Retinal pigment epithelial cell (primary cell): ENCODE measurements around the gene BOLL.

ENCODE experiments used
- DNase-seq: peaks from one replicate; pipeline ENCODE4 v3.0.0-alpha.2; 2010; ENCODE audit warnings: low read depth
- H3K4me3 ChIP-seq: 2 replicates; pipeline ENCODE4 v1.5.1; 2011; ENCODE audit warnings: mild to moderate bottlenecking, low read length, control low read depth, moderate library complexity
- TF ChIP-seq, protein P1 (sequence below): conservative IDR thresholded peaks from 2 replicates; pipeline ENCODE4 v1.5.1; 2011; ENCODE audit warnings: low read depth, low read length, control low read depth, inconsistent platforms

BOLL gene

DNA sequence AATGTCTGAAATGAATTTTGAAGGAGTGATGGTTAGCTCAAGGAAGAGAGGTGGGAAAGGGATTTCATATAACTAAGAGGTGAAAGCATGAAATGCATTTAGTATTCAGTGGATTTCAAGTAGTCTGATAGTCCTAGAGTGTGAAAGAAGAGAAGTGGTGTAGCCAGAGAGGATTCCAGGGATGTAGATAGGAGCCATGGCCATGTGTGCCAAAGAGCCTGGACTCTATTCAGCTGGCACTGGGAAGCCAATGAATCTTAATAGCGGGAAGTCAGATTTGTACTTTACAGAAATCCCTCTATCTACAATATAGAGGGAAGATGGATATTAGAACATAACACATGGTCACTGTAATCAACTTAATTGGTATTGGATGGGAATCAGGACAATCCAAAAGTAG lies 8.3 kb upstream of the BOLL start:
- TF ChIP-seq, protein P1, sequence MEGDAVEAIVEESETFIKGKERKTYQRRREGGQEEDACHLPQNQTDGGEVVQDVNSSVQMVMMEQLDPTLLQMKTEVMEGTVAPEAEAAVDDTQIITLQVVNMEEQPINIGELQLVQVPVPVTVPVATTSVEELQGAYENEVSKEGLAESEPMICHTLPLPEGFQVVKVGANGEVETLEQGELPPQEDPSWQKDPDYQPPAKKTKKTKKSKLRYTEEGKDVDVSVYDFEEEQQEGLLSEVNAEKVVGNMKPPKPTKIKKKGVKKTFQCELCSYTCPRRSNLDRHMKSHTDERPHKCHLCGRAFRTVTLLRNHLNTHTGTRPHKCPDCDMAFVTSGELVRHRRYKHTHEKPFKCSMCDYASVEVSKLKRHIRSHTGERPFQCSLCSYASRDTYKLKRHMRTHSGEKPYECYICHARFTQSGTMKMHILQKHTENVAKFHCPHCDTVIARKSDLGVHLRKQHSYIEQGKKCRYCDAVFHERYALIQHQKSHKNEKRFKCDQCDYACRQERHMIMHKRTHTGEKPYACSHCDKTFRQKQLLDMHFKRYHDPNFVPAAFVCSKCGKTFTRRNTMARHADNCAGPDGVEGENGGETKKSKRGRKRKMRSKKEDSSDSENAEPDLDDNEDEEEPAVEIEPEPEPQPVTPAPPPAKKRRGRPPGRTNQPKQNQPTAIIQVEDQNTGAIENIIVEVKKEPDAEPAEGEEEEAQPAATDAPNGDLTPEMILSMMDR: no peak
- DNase-seq: no peak
- no peak overlapping the region for H3K4me3 ChIP-seq

DNA sequence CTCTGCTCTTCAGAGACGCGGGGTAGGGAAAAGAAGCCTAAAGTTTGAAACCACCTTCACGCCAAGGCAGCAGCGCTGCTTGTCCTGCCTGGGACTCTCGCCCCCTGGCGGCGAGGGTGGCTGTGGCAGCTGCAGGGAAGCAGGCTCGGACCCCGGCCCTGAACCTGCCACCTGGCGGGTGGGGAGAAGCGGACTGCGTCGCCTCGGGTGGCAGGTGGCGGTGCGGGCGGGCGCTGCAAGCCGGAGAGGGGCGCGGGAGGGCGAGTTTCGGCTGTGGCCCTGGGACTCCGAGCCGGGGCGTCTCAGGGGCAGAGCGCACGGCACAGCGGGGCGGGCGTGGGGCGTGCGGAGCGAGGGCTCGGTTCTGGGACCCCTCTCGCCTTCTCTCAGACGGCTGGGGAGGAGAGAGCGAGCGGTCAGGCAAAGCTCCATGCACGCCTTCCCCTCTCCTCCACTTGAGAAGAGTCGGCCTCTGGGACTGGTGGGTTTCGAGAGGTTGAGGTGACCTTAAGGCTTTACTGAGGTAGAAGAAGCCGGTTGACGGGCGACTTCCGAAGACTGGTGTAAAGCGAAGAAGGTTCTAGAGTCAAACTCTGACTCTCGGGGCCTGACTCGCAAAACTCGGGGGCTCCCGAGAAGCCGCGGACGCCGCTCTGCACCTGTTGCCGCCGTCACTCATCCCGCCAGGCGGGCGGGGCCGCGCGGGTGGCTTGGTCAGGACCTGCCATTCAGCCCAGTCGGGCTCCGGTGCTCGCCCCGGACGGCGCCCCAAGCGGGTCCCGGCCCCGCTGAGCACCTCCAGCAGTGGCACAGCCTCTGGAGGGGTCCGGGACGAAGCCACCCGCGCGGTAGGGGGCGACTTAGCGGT lies 1.1 kb upstream of the BOLL start:
- DNase-seq: no peak
- peak overlapping the region; percentile 46 for H3K4me3 ChIP-seq
- TF ChIP-seq, protein P1: peak; percentile 75

DNA sequence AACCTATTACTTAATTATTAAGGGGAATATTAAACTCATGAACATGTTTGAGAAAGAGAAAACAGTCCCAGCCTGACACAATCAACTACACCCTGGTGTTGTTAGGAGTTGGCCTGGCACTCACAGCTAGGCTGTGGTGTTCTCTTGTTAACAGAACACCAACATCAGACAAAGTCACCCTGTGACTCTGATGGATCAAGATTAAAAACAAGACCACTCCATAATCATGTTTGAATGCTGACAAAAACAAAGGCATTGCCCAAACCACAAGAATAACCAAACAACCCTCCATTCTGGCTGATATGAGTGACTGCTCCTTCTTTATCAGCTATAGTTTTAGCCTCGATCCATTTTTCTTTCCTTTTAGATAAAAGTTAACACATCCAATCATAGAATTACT lies 3.0 kb downstream of the BOLL start:
- DNase-seq: no peak
- no peak overlapping the region for H3K4me3 ChIP-seq
- TF ChIP-seq, protein P1: no peak

DNA sequence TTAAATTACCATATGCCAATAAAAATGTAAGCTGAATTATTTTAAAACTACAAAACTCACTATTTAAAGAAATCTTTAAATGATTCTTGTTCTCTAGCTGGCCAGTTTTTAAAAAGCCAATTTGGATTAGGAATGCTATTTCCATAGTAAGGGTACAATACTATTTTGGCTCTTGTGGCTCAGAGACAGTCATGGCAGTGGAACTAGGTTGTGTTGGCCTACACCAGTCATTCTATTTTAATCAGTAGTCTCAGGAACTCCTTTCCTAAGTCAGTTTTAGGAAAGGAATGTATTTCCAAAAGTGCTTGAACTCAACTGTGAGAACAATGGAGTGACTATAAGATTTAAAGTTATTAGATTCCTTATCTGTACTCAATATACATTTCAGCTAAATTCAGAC lies 5.9 kb downstream of the BOLL start:
- no peak for DNase-seq
- TF ChIP-seq, protein P1: no peak
- H3K4me3 ChIP-seq: no peak overlapping the region

DNA sequence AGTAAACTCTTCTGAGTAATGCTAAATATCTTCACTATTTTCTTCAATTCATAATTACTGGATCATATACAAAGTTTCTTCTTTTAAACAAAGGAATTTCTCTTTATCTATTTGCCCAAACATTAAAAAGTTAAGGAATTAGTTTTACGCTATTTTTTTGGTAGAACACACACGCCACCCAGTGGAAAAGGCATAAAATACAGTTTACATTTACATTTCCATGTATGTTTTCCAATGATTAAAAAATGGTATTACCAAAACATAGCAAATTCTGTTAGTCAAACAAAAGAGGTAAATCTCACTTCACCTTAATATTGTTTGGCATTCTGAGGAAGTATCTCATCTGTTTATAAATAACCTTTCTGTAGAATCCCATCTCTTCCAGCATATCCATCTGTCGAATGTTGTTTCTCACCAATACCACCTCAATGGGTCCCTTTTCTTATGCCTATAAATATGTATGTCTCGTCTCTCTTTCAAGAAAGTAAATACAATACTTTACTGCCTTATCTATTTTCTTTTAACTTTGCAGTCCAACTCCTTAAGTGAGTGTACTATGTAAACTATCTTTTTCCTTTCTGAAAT lies 7.2 kb downstream of the BOLL start:
- TF ChIP-seq, protein P1: peak; percentile 51
- no peak overlapping the region for H3K4me3 ChIP-seq
- no peak for DNase-seq

DNA sequence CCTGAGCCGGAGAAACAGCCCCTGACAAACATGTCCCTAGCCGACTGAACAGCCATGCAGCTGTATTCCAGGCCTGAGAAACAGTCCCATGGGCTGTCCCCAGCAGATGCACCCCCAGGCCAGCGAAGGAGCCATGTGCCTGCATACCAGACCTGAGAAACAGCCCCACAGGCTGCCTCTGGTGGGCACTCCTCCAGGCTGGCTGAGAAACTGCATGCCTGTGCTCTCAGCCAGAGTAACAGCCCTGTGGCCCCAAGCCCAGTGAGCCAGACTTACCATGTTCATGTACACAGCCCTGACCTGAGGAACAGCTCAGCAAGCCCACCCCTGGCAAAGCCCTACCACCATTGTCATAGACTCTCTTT lies 24.8 kb downstream of the BOLL start:
- TF ChIP-seq, protein P1: no peak
- DNase-seq: no peak
- H3K4me3 ChIP-seq: no peak overlapping the region

DNA sequence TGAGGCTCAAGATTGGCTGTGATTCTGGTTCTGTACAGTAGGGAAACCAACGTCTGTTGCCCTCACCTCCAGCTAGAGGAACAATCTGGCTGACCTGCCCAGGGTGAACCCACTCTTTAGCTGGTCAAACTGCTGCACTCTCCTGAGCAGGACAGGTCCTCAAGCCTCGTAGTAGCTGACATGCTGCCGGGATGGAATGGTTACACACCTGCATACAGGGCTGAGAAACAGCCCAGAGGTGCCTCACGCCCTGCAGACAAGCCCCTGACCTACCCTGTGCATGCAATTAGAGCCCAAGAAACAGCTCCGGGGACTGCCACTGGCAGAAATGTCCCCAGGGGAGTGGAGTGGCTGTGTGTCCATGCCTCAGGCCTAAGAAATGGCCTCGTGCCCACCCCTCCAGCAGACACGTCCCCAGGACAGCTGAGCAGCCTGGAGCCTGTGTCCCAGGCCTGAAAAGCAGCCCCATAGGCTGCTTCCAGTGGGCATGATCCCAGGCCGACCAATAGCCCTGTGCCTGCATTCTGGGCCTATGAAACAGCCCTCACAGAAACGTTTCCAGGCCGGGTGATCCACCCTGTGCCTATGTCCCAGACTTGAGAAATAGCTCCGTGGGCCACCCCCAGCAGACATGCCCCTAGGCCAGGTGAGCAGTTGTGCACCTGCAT lies 25.4 kb downstream of the BOLL start:
- TF ChIP-seq, protein P1: no peak
- H3K4me3 ChIP-seq: no peak overlapping the region
- DNase-seq: no peak
